ENCODE measurements around the gene GCH1. TPM values are rescaled to one million over a fixed set of nuclear protein-coding genes. Genes with fewer than 3 reads are reported as not detected.

Gene GCH1
- polyA plus RNA-seq, 1 donor from 2014 or later = 4.9 TPM

DNA sequence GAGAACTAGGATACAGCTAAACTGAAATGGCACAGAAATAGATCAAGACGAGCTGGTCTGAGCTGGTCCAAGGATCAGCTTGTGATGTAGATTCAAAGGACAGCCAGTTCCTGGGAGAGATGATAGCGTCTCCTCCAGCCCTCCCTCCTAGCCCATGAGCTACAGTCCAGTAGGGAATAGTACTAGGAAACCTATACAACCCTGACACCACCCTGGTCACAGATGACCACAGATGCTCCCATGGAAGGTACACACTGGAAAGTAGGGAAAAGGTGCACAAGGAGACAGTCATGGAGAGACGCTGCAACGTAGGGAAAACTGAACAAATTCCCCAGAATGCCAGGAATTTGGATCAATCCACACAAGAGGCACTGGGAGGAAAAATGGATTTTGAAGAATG is 6.9 kb downstream of the GCH1 start:
- Histone ChIP-seq H3K9ac (ENCODE audit: low read length) (no peak overlapping the region), H3K27me3 (ENCODE audit: insufficient read depth, low read depth, low read length) (peaks cover 4% of the 10 kb centered on the region), H3K36me3 (ENCODE audit: insufficient read depth, low read length) (no peaks in the 10 kb centered on the region), H2AFZ (ENCODE audit: low read depth, low read length) (no peak overlapping the region), H3K27ac (ENCODE audit: low read length) (no peak overlapping the region), H3F3A (ENCODE audit: insufficient read depth, low read length, poor library complexity, severe bottlenecking) (no peaks in the 10 kb centered on the region), H3K4me3 (ENCODE audit: low read length) (no peak overlapping the region), H3K79me2 (replicated peaks; ENCODE audit: insufficient read depth, low read length) (no peaks in the 10 kb centered on the region), H3K9me3 (ENCODE audit: low read length) (no peaks in the 10 kb centered on the region), H4K20me1 (ENCODE audit: insufficient read depth) (no peaks in the 10 kb centered on the region), H3K4me2 (ENCODE audit: low read length) (no peak overlapping the region), H3K9me2 (ENCODE audit: insufficient read depth, low read length) (no peaks in the 10 kb centered on the region)
- no peak for TF ChIP-seq MXI1 (conservative IDR thresholded peaks at IDR 0.05; ENCODE audit: poor library complexity, severe bottlenecking)
- TF ChIP-seq EZH2 (IDR thresholded peaks at IDR 0.05; ENCODE audit: borderline replicate concordance, insufficient read depth, low read length, poor library complexity, severe bottlenecking) = no peak
- TF ChIP-seq RAD21 (conservative IDR thresholded peaks at IDR 0.05) = no peak
- no peak for TF ChIP-seq TAF1 (IDR thresholded peaks at IDR 0.05; ENCODE audit: low read depth)
- TF ChIP-seq, protein P1, sequence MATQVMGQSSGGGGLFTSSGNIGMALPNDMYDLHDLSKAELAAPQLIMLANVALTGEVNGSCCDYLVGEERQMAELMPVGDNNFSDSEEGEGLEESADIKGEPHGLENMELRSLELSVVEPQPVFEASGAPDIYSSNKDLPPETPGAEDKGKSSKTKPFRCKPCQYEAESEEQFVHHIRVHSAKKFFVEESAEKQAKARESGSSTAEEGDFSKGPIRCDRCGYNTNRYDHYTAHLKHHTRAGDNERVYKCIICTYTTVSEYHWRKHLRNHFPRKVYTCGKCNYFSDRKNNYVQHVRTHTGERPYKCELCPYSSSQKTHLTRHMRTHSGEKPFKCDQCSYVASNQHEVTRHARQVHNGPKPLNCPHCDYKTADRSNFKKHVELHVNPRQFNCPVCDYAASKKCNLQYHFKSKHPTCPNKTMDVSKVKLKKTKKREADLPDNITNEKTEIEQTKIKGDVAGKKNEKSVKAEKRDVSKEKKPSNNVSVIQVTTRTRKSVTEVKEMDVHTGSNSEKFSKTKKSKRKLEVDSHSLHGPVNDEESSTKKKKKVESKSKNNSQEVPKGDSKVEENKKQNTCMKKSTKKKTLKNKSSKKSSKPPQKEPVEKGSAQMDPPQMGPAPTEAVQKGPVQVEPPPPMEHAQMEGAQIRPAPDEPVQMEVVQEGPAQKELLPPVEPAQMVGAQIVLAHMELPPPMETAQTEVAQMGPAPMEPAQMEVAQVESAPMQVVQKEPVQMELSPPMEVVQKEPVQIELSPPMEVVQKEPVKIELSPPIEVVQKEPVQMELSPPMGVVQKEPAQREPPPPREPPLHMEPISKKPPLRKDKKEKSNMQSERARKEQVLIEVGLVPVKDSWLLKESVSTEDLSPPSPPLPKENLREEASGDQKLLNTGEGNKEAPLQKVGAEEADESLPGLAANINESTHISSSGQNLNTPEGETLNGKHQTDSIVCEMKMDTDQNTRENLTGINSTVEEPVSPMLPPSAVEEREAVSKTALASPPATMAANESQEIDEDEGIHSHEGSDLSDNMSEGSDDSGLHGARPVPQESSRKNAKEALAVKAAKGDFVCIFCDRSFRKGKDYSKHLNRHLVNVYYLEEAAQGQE (IDR thresholded peaks at IDR 0.05; ENCODE audit: borderline replicate concordance) = no peak
- no peak for TF ChIP-seq POLR2AphosphoS5 (IDR thresholded peaks at IDR 0.05)
- no peak for TF ChIP-seq EP300 (conservative IDR thresholded peaks at IDR 0.05; ENCODE audit: poor library complexity, severe bottlenecking)
- TF ChIP-seq, protein P2, sequence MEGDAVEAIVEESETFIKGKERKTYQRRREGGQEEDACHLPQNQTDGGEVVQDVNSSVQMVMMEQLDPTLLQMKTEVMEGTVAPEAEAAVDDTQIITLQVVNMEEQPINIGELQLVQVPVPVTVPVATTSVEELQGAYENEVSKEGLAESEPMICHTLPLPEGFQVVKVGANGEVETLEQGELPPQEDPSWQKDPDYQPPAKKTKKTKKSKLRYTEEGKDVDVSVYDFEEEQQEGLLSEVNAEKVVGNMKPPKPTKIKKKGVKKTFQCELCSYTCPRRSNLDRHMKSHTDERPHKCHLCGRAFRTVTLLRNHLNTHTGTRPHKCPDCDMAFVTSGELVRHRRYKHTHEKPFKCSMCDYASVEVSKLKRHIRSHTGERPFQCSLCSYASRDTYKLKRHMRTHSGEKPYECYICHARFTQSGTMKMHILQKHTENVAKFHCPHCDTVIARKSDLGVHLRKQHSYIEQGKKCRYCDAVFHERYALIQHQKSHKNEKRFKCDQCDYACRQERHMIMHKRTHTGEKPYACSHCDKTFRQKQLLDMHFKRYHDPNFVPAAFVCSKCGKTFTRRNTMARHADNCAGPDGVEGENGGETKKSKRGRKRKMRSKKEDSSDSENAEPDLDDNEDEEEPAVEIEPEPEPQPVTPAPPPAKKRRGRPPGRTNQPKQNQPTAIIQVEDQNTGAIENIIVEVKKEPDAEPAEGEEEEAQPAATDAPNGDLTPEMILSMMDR (IDR thresholded peaks at IDR 0.05; ENCODE audit: poor library complexity, severe bottlenecking) = no peak
- no peak for TF ChIP-seq SMC3 (conservative IDR thresholded peaks at IDR 0.05; ENCODE audit: poor library complexity)

DNA sequence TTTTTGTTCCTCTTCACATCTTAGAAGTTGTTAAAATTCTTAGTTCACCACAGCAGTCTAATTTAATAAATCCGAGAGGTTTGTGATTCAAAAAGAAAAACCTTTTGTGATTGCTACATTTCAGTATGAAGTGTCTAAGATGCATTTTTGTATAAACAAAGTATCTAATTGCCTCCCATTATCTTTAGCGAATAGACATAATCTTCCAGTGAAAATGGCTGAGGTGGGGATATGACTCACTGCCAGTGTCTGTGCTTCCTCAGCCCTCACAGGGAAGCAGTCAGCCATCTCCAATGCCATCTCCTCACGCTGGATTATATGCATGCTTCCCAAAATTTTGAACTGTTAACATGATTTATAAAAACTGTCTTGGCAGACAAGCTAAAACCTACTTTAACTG is 7.6 kb downstream of the GCH1 start:
- Histone ChIP-seq H3F3A (ENCODE audit: insufficient read depth, low read length, poor library complexity, severe bottlenecking) (no peaks in the 10 kb centered on the region), H3K36me3 (ENCODE audit: insufficient read depth, low read length) (no peaks in the 10 kb centered on the region), H3K9me2 (ENCODE audit: insufficient read depth, low read length) (no peaks in the 10 kb centered on the region), H3K4me3 (ENCODE audit: low read length) (no peak overlapping the region), H3K9ac (ENCODE audit: low read length) (no peak overlapping the region), H3K27me3 (ENCODE audit: insufficient read depth, low read depth, low read length) (no peaks in the 10 kb centered on the region), H3K9me3 (ENCODE audit: low read length) (no peaks in the 10 kb centered on the region), H3K79me2 (replicated peaks; ENCODE audit: insufficient read depth, low read length) (no peaks in the 10 kb centered on the region), H3K27ac (ENCODE audit: low read length) (no peak overlapping the region), H2AFZ (ENCODE audit: low read depth, low read length) (no peak overlapping the region), H3K4me2 (ENCODE audit: low read length) (no peak overlapping the region), H4K20me1 (ENCODE audit: insufficient read depth) (no peaks in the 10 kb centered on the region)
- TF ChIP-seq POLR2AphosphoS5 (IDR thresholded peaks at IDR 0.05) (no peak), TAF1 (IDR thresholded peaks at IDR 0.05; ENCODE audit: low read depth) (no peak), EP300 (conservative IDR thresholded peaks at IDR 0.05; ENCODE audit: poor library complexity, severe bottlenecking) (no peak), RAD21 (conservative IDR thresholded peaks at IDR 0.05) (no peak), EZH2 (IDR thresholded peaks at IDR 0.05; ENCODE audit: borderline replicate concordance, insufficient read depth, low read length, poor library complexity, severe bottlenecking) (no peak), MXI1 (conservative IDR thresholded peaks at IDR 0.05; ENCODE audit: poor library complexity, severe bottlenecking) (no peak), SMC3 (conservative IDR thresholded peaks at IDR 0.05; ENCODE audit: poor library complexity) (no peak)
- TF ChIP-seq, protein P1 (IDR thresholded peaks at IDR 0.05; ENCODE audit: borderline replicate concordance) = no peak
- TF ChIP-seq, protein P2 (IDR thresholded peaks at IDR 0.05; ENCODE audit: poor library complexity, severe bottlenecking) = no peak

Measured in neural cell (in vitro differentiated cells).